GM23338 (cell line): ENCODE measurements around the gene RAD50. TPM values are rescaled to one million over a fixed set of nuclear protein-coding genes. Genes with fewer than 3 reads are reported as not detected.

ENCODE experiments used
- ATAC-seq: fragments of 200-7000 bp; cut with Tn5 transposase; 3 replicates; pipeline ENCODE4 v1.9.1; 2020
- DNase-seq: peaks from one replicate; pipeline ENCODE4 v3.0.0-alpha.2; 2015; ENCODE audit warnings: low spot score
- H2AFZ ChIP-seq: fragments of 200-600 bp; sonication (generic); 2 replicates; pipeline ENCODE4 v1.8.0; 2016; ENCODE audit warnings: antibody characterized with exemption, mild to moderate bottlenecking, moderate library complexity
- H3F3A ChIP-seq: fragments of 200-600 bp; sonication (generic); replicated peaks from 2 replicates; pipeline ENCODE4 v1.8.0; 2017; ENCODE audit warnings: antibody characterized with exemption, mixed run types, low read depth
- H3K27ac ChIP-seq: fragments of 200-600 bp; sonication (generic); 2 replicates; pipeline ENCODE4 v1.6.1; 2016; ENCODE audit warnings: low read depth
- H3K27me3 ChIP-seq: fragments of 200-600 bp; sonication (generic); 2 replicates; pipeline ENCODE4 v1.8.0; 2016; ENCODE audit warnings: mild to moderate bottlenecking, mixed run types, moderate library complexity; ENCODE audit not compliant: insufficient read depth
- H3K36me3 ChIP-seq: fragments of 200-600 bp; sonication (generic); 2 replicates; pipeline ENCODE4 v1.8.0; 2016; ENCODE audit warnings: mild to moderate bottlenecking; ENCODE audit not compliant: insufficient read depth
- H3K4me1 ChIP-seq: fragments of 200-600 bp; sonication (generic); 2 replicates; pipeline ENCODE4 v1.8.0; 2016; ENCODE audit warnings: mild to moderate bottlenecking, moderate library complexity; ENCODE audit not compliant: insufficient read depth
- H3K4me2 ChIP-seq: fragments of 200-600 bp; sonication (generic); 2 replicates; pipeline ENCODE4 v1.7.1; 2017; ENCODE audit warnings: mixed run types
- H3K4me3 ChIP-seq: fragments of 200-600 bp; sonication (generic); 2 replicates; pipeline ENCODE4 v1.6.1; 2016; ENCODE audit warnings: mixed run types
- H3K79me2 ChIP-seq: fragments of 200-600 bp; sonication (generic); replicated peaks from 2 replicates; pipeline ENCODE4 v1.8.0; 2017; ENCODE audit warnings: mild to moderate bottlenecking; ENCODE audit not compliant: insufficient read depth
- H3K9me2 ChIP-seq: fragments of 200-600 bp; sonication (generic); 2 replicates; pipeline ENCODE4 v1.8.0; 2017; ENCODE audit not compliant: insufficient read depth
- H4K20me1 ChIP-seq: fragments of 200-600 bp; sonication (generic); replicated peaks from 2 replicates; pipeline ENCODE4 v1.8.0; 2017; ENCODE audit warnings: mild to moderate bottlenecking; ENCODE audit not compliant: insufficient read depth
- H3K27ac Mint-ChIP-seq: 2 replicates; pipeline ENCODE4 v1.8.0; 2020; ENCODE audit warnings: inconsistent platforms, mild to moderate bottlenecking, moderate library complexity, mixed read lengths
- H3K27me3 Mint-ChIP-seq: 3 replicates; pipeline ENCODE4 v1.8.0; 2022; ENCODE audit warnings: low read depth, mild to moderate bottlenecking, moderate library complexity, mixed read lengths, inconsistent platforms; ENCODE audit not compliant: insufficient read depth, poor library complexity
- H3K36me3 Mint-ChIP-seq: 3 replicates; pipeline ENCODE4 v1.8.0; 2021; ENCODE audit warnings: low read depth, mild to moderate bottlenecking, inconsistent platforms, moderate library complexity, mixed read lengths
- H3K4me1 Mint-ChIP-seq: 3 replicates; pipeline ENCODE4 v1.8.0; 2020; ENCODE audit warnings: mild to moderate bottlenecking, inconsistent platforms, mixed read lengths
- H3K4me3 Mint-ChIP-seq: 3 replicates; pipeline ENCODE4 v1.8.0; 2021; ENCODE audit warnings: moderate library complexity, mild to moderate bottlenecking, inconsistent platforms, mixed read lengths
- H3K9me3 Mint-ChIP-seq: 3 replicates; pipeline ENCODE4 v1.8.0; 2020; ENCODE audit warnings: moderate library complexity, mild to moderate bottlenecking, inconsistent platforms, mixed read lengths
- CREB1 ChIP-seq: fragments of 250-450 bp; sonication (Bioruptor Pico); IDR thresholded peaks from 2 replicates; pipeline ENCODE4 v1.5.0; 2020; ENCODE audit warnings: low read depth, mild to moderate bottlenecking, moderate library complexity
- CTCF ChIP-seq, 2 experiments: fragments of 200-600 bp in 1 of 2; sonication (generic) in 1 of 2; conservative IDR thresholded peaks; 2 replicates each; pipeline versions ENCODE4 v1.5.1 to v1.6.1; 2016 to 2017; ENCODE audit warnings: antibody characterized with exemption in 2 of 2, low read depth in 2 of 2, mild to moderate bottlenecking in 2 of 2, moderate library complexity in 1 of 2
- ETS1 ChIP-seq: IDR thresholded peaks from 2 replicates; pipeline ENCODE4 v1.6.1; 2016; ENCODE audit warnings: antibody characterized with exemption
- EZH2 ChIP-seq: fragments of 200-600 bp; sonication (generic); IDR thresholded peaks from one replicate; pipeline ENCODE4 v1.8.0; 2017; ENCODE audit warnings: antibody characterized with exemption, mild to moderate bottlenecking, low read depth; ENCODE audit not compliant: unreplicated experiment
- EZH2phosphoT487 ChIP-seq: fragments of 200-600 bp; sonication (generic); IDR thresholded peaks from one replicate; pipeline ENCODE4 v1.8.1; 2018; ENCODE audit warnings: antibody characterized with exemption; ENCODE audit not compliant: unreplicated experiment
- JUNB ChIP-seq: IDR thresholded peaks from one replicate; pipeline ENCODE4 v1.6.1; 2016; ENCODE audit warnings: antibody characterized with exemption; ENCODE audit not compliant: unreplicated experiment
- NANOG ChIP-seq: IDR thresholded peaks from 2 replicates; pipeline ENCODE4 v1.6.1; 2016; ENCODE audit warnings: antibody characterized with exemption, borderline replicate concordance
- POLR2AphosphoS5 ChIP-seq: IDR thresholded peaks from 2 replicates; pipeline ENCODE4 v1.6.1; 2016; ENCODE audit warnings: antibody characterized with exemption, low read depth
- REST ChIP-seq: IDR thresholded peaks from one replicate; pipeline ENCODE4 v1.6.1; 2018; ENCODE audit warnings: antibody characterized with exemption; ENCODE audit not compliant: unreplicated experiment
- STAT1 ChIP-seq: IDR thresholded peaks from one replicate; pipeline ENCODE4 v1.6.1; 2016; ENCODE audit warnings: antibody characterized with exemption; ENCODE audit not compliant: unreplicated experiment
- ZNF114 ChIP-seq: fragments of 250-450 bp; sonication (Bioruptor Pico); IDR thresholded peaks from 2 replicates; pipeline ENCODE4 v1.5.0; 2020; ENCODE audit warnings: mild to moderate bottlenecking, moderate library complexity
- ZNF331 ChIP-seq: fragments of 250-450 bp; sonication (Bioruptor Pico); IDR thresholded peaks from 2 replicates; pipeline ENCODE4 v1.5.0; 2020; ENCODE audit warnings: low read depth, mild to moderate bottlenecking, moderate library complexity
- ZNF462 ChIP-seq: fragments of 250-450 bp; sonication (Bioruptor Pico); IDR thresholded peaks from 2 replicates; pipeline ENCODE4 v1.5.0; 2020; ENCODE audit warnings: mild to moderate bottlenecking, moderate library complexity
- polyA plus RNA-seq: library from polyadenylated mRNA; unstranded; fragments of >200 nt; fragmentation: Nextera tagmentation; extraction: Ambion mirVana; gene quantifications from 2 replicates; pipeline ENCODE4 v1.2.1, GENCODE V29; 2016
- total RNA-seq: library from RNA; depleted of rRNA; stranded (reverse); fragments of >200 nt; shearing (Covaris generic); gene quantifications from 2 replicates; pipeline ENCODE4 v1.2.3, GENCODE V29; 2014

RAD50 gene
- total and polyA plus RNA-seq, 2 experiments from 2014 or later, result 27.0 to 52.2 TPM

GRCh38 chr5:132621699-132622098 lies 64.9 kb downstream of the RAD50 start (continued):
- no peak for TF ChIP-seq ZNF462 (CRISPR knock-in tag)
- TF ChIP-seq STAT1, result no peak

- Mint-ChIP-seq H3K4me1 (no peaks in the 10 kb centered on the region; the same call in 2 of the 3 replicates), H3K9me3 (no peaks in the 10 kb centered on the region), H3K27ac (no peak overlapping the region), H3K4me3 (no peak overlapping the region), H3K27me3 (no peaks in the 10 kb centered on the region), H3K36me3 (peaks cover 8% of the 10 kb centered on the region; the same call in 2 of the 3 replicates)
- ATAC-seq, result no peak
- DNase-seq, result no peak
- Histone ChIP-seq H3K27ac (no peak overlapping the region), H3K27me3 (no peaks in the 10 kb centered on the region), H3K4me2 (no peak overlapping the region), H3K79me2 (no peaks in the 10 kb centered on the region), H4K20me1 (peaks cover 4% of the 10 kb centered on the region), H3K36me3 (peaks cover 7% of the 10 kb centered on the region; the same call in 1 of the 2 replicates), H3K9me2 (no peaks in the 10 kb centered on the region), H2AFZ (no peak overlapping the region), H3F3A (no peaks in the 10 kb centered on the region), H3K4me1 (no peaks in the 10 kb centered on the region), H3K4me3 (no peak overlapping the region)
- TF ChIP-seq ZNF114 (CRISPR knock-in tag) (no peak), STAT1 (no peak), NANOG (no peak), ETS1 (no peak), ZNF331 (CRISPR knock-in tag) (no peak), EZH2 (no peak), REST (no peak), EZH2phosphoT487 (no peak), CTCF (conservative IDR thresholded peaks at IDR 0.05; ENCODE audit: low read depth in 2 of 2) (no peak), POLR2AphosphoS5 (no peak), CREB1 (CRISPR knock-in tag) (no peak), JUNB (no peak)
These were observed 65.8 kb downstream of the RAD50 start for GRCh38 chr5:132622608-132623007.
